CD4-positive, alpha-beta T cell (primary cell): ENCODE results near the gene SQSTM1. TPM values are rescaled to one million over a fixed set of nuclear protein-coding genes. Genes with fewer than 3 reads are reported as not detected.

Experiments
- ATAC-seq: fragments of 200-7000 bp; cut with Tn5 transposase; one replicate; pipeline ENCODE4 v1.10.0; 2022; ENCODE audit warnings: mild to moderate bottlenecking; ENCODE audit not compliant: poor library complexity
- CTCF ChIA-PET: fragments of 350-600 bp; sonication (Branson Sonifier 250); formaldehyde crosslinking; loops from one replicate; lab custom pipeline; 2021; ENCODE audit warnings: antibody characterized with exemption, inconsistent platforms; lab: Charles Lee
- POLR2A ChIA-PET: fragments of 350-600 bp; sonication (Branson Sonifier 250); formaldehyde crosslinking; loops from one replicate; lab custom pipeline; 2021; ENCODE audit warnings: antibody characterized with exemption, inconsistent platforms; lab: Charles Lee
- DNase-seq, 14 experiments: peaks; one replicate each; pipeline ENCODE4 v3.0.0-alpha.2; 2013 to 2020; ENCODE audit warnings: mixed read lengths in 2 of 14
- H3K27ac ChIP-seq, 2 donors: one replicate each; pipeline versions ENCODE4 v1.5.1 to v1.7.0; 2013; ENCODE audit warnings: low read length in 2 of 2, low read depth in 1 of 2, mild to moderate bottlenecking in 1 of 2
- H3K27me3 ChIP-seq, 2 experiments: 1 replicate in 1 of 2; 2 replicates in 1 of 2; pipeline versions ENCODE4 v1.6.1 to v1.7.0; 2013; ENCODE audit warnings: low read length in 2 of 2, control low read depth in 1 of 2, mild to moderate bottlenecking in 1 of 2, moderate library complexity in 1 of 2; ENCODE audit not compliant: insufficient read depth in 2 of 2, control insufficient read depth in 1 of 2
- H3K36me3 ChIP-seq: one replicate; pipeline ENCODE4 v1.6.1; 2013; ENCODE audit warnings: low read length, control low read depth; ENCODE audit not compliant: insufficient read depth
- H3K4me1 ChIP-seq: one replicate; pipeline ENCODE4 v1.6.1; 2013; ENCODE audit warnings: low read length, control low read depth; ENCODE audit not compliant: insufficient read depth
- H3K4me3 ChIP-seq: one replicate; pipeline ENCODE4 v1.5.1; 2013; ENCODE audit warnings: mild to moderate bottlenecking, low read length, moderate library complexity
- H3K9me3 ChIP-seq, 2 experiments: 1 replicate in 1 of 2; 2 replicates in 1 of 2; pipeline versions ENCODE4 v1.6.1 to v1.7.0; 2013; ENCODE audit warnings: low read length in 2 of 2, mild to moderate bottlenecking in 2 of 2, control low read depth in 1 of 2, moderate library complexity in 1 of 2; ENCODE audit not compliant: control insufficient read depth in 1 of 2, insufficient read depth in 1 of 2
- H3K27ac Mint-ChIP-seq: one replicate; pipeline ENCODE4 v1.8.0; 2020; ENCODE audit warnings: mixed read lengths
- H3K27me3 Mint-ChIP-seq: one replicate; pipeline ENCODE4 v1.8.0; 2021; ENCODE audit warnings: mixed read lengths
- H3K36me3 Mint-ChIP-seq: one replicate; pipeline ENCODE4 v1.8.0; 2021; ENCODE audit warnings: low read depth, mixed read lengths
- H3K4me1 Mint-ChIP-seq: one replicate; pipeline ENCODE4 v1.8.0; 2021; ENCODE audit warnings: low read depth, mixed read lengths
- H3K4me3 Mint-ChIP-seq: one replicate; pipeline ENCODE4 v1.8.0; 2020; ENCODE audit warnings: mild to moderate bottlenecking, mixed read lengths
- H3K9me3 Mint-ChIP-seq: one replicate; pipeline ENCODE4 v1.8.0; 2020; ENCODE audit warnings: mixed read lengths
- CTCF ChIP-seq: fragments of 200-600 bp; IDR thresholded peaks from one replicate; pipeline ENCODE4 v1.8.0; 2022; ENCODE audit warnings: antibody characterized with exemption, mild to moderate bottlenecking
- intact Hi-C, 2 experiments: fragments of 100-400 bp; cut with DNase I in 1 of 2; cut with micrococcal nuclease in 1 of 2; formaldehyde crosslinking; loops; one replicate each; pipeline versions ENCODE4 v1.15.1 to v1.9.0; 2023 to 2025; cut with DNase I, micrococcal nuclease
- total RNA-seq, 174 experiments: library from RNA in 2 of 174; stranded (reverse) in 2 of 174; gene quantifications; one replicate each; pipeline ENCODE4 v1.2.3 and lab custom pipeline; 2021 to 2026

The SQSTM1 gene
- total RNA-seq, 2 experiments from 2014 or later = 260 to 267 TPM

- ATAC-seq (no peak), DNase-seq (peak in 1 of 14 experiments; percentile 30)
- intact Hi-C loops = no loop called here
- Histone ChIP-seq H3K27me3 (peaks cover 0 to 4% of the 10 kb centered on the region in 2 experiments), H3K27ac (no peak overlapping the region), H3K4me3 (no peak overlapping the region), H3K4me1 (peaks cover 51% of the 10 kb centered on the region), H3K9me3 (no peaks in the 10 kb centered on the region), H3K36me3 (peaks cover 8% of the 10 kb centered on the region)
- Mint-ChIP-seq H3K27ac (no peak overlapping the region), H3K36me3 (peaks cover 27% of the 10 kb centered on the region), H3K9me3 (no peaks in the 10 kb centered on the region), H3K27me3 (peaks cover 5% of the 10 kb centered on the region), H3K4me1 (peaks cover 45% of the 10 kb centered on the region), H3K4me3 (peak overlapping the region; percentile 84)
- CTCF ChIA-PET = interaction anchor here (1.0 kb wide), 1 partner anchor 16 kb away, joined by 5 read pairs; no protein-coding TSS in a partner anchor
- POLR2A ChIA-PET = interaction anchor here (4.5 kb wide), 1 partner anchor 10 kb away, joined by 48 read pairs; the partner anchor contains the start of gene MGAT4B
- TF ChIP-seq CTCF = no peak
Measured at GRCh38 chr5:179817470-179817840, 3.2 kb upstream of the SQSTM1 start.

GRCh38 chr5:179817890-179818745, 2.6 kb upstream of the SQSTM1 start:
- Histone ChIP-seq H3K4me3 (peak overlapping the region; percentile 53), H3K9me3 (no peaks in the 10 kb centered on the region), H3K27me3 (peaks cover 0 to 4% of the 10 kb centered on the region in 2 experiments), H3K4me1 (peaks cover 58% of the 10 kb centered on the region), H3K27ac (peak overlapping the region; percentile 50 to 80), H3K36me3 (peaks cover 12% of the 10 kb centered on the region)
- TF ChIP-seq CTCF = no peak
- Mint-ChIP-seq H3K4me1 (peaks cover 52% of the 10 kb centered on the region), H3K4me3 (peak overlapping the region; percentile 84), H3K27ac (peak overlapping the region; percentile 78), H3K27me3 (peaks cover 5% of the 10 kb centered on the region), H3K9me3 (no peaks in the 10 kb centered on the region), H3K36me3 (peaks cover 27% of the 10 kb centered on the region)
- intact Hi-C loops = no loop called here
- no peak for ATAC-seq
- POLR2A ChIA-PET = interaction anchor here (4.5 kb wide), 1 partner anchor 11 kb away, joined by 48 read pairs; the partner anchor contains the start of gene MGAT4B
- no peak for DNase-seq
- CTCF ChIA-PET = interaction anchor here (1.0 kb wide), 1 partner anchor 16 kb away, joined by 5 read pairs; no protein-coding TSS in a partner anchor

GRCh38 chr5:179818746-179819295, 1.9 kb upstream of the SQSTM1 start:
- Histone ChIP-seq H3K9me3 (no peaks in the 10 kb centered on the region), H3K36me3 (peaks cover 19% of the 10 kb centered on the region), H3K27ac (peak overlapping the region; percentile 95 to 96), H3K4me3 (peak overlapping the region; percentile 53), H3K4me1 (peaks cover 62% of the 10 kb centered on the region), H3K27me3 (peaks cover 0 to 4% of the 10 kb centered on the region in 2 experiments)
- Mint-ChIP-seq H3K27ac (peak overlapping the region; percentile 78), H3K9me3 (no peaks in the 10 kb centered on the region), H3K27me3 (peaks cover 5% of the 10 kb centered on the region), H3K4me1 (peaks cover 56% of the 10 kb centered on the region), H3K4me3 (peak overlapping the region; percentile 84), H3K36me3 (peaks cover 25% of the 10 kb centered on the region)
- DNase-seq (peak; percentile 66 to 97 (median 81)), ATAC-seq (peak; percentile 45)
- CTCF ChIA-PET = no interaction called here
- POLR2A ChIA-PET = interaction anchor here (1.0 to 4.5 kb wide), 5 partner anchors 8 to 86 kb away, joined by 3 to 48 read pairs (median 13); partner anchors contain the start of genes LTC4S, MAML1 and MGAT4B
- intact Hi-C loops = no loop called here
- TF ChIP-seq CTCF = no peak
